Measurements from ENCODE around the gene MAP1S. TPM values are rescaled to one million over a fixed set of nuclear protein-coding genes. Genes with fewer than 3 reads are reported as not detected.
A peak's percentile ranks its signal among the peaks of the same experiment; 100 is the strongest.

Gene MAP1S
- total RNA-seq, 1 donor from 2014 or later = 111 TPM

DNA sequence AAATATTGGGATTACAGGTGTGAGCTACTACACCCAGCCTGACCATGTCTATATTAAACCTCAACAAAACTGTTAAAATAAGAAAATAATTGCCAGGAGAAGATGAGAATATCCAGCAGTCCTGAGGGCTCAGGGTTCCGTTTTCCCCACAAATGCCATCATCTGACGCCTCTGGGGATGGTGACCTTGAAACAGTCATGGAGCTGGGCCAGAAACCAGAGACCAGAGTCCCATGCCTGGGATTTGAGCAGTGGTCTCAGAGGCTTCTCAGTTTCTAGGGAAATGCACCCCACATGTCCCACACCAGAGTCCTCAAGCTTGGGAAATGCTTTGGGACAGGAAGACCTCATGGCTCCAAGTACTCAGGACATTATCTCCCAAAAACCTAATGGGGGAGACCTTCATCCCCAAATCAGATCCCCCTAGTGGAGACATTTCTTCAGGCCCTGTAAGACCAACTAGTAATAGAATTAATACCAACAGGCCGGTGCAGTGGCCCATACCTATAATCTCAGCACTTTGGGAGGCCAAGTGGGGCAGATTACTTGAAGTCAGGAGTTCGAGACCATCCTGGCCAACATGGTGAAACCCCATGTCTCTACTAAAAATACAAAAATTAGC, 2.9 kb upstream of the MAP1S start:
- no peak for DNase-seq
- Mint-ChIP-seq H3K9me3 (ENCODE audit: unreplicated experiment) (peaks cover 1% of the 10 kb centered on the region), H3K27me3 (ENCODE audit: unreplicated experiment) (peaks cover 13% of the 10 kb centered on the region), H3K4me1 (ENCODE audit: low read depth, unreplicated experiment) (peaks cover 14% of the 10 kb centered on the region), H3K36me3 (ENCODE audit: unreplicated experiment) (no peaks in the 10 kb centered on the region), H3K4me3 (ENCODE audit: unreplicated experiment) (no peak overlapping the region), H3K27ac (ENCODE audit: unreplicated experiment) (no peak overlapping the region)
- TF ChIP-seq CTCF (IDR thresholded peaks at IDR 0.05; ENCODE audit: partially characterized antibody, unreplicated experiment) = peak; percentile 24

GRCh38 chr19:17718550-17718946, 732 bp upstream of the MAP1S start:
- Mint-ChIP-seq H3K27me3 (ENCODE audit: unreplicated experiment) (peaks cover 15% of the 10 kb centered on the region), H3K9me3 (ENCODE audit: unreplicated experiment) (peaks cover 1% of the 10 kb centered on the region), H3K4me1 (ENCODE audit: low read depth, unreplicated experiment) (peaks cover 16% of the 10 kb centered on the region), H3K27ac (ENCODE audit: unreplicated experiment) (peak overlapping the region; percentile 84), H3K4me3 (ENCODE audit: unreplicated experiment) (peak overlapping the region; percentile 88), H3K36me3 (ENCODE audit: unreplicated experiment) (no peaks in the 10 kb centered on the region)
- no peak for DNase-seq
- no peak for TF ChIP-seq CTCF (IDR thresholded peaks at IDR 0.05; ENCODE audit: partially characterized antibody, unreplicated experiment)

DNA sequence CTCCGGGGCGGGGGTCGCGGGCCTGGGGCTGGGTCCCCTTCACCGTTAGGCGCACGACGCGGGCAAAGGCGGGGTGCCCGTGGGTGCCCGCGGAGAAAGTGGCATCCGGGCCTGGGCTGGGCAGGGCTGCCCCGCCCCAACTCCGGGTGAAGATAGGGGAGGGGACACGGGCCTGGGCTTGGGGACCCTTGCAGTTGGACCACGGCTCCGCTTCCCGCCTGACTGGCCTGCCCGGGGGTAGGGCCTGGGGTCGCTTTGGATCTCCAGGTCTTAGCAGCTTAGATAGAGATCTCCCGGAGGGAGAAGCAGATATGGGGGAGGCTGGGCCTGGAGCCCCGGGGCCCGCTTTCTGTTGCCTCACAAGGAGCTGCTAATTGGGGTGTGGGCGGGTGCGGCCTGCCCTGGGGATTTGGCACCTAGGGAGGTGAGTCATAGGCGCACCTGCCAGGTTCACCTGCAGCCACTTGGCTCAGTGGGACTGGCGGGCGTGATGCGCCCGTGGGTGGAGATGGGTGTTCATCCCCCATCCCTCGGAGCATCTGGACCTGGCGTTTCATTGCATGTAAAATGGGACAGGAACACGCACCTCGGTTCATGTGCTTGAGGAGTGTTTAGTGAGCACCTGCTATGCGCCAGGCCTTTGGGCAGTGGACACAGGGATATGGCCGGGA, 585 bp downstream of the MAP1S start:
- peaks cover 3% of the 10 kb centered on the region for H3K9me3 Mint-ChIP-seq (ENCODE audit: unreplicated experiment)
- H3K27ac Mint-ChIP-seq (ENCODE audit: unreplicated experiment) = peak overlapping the region; percentile 94
- peak overlapping the region; percentile 99 for H3K4me3 Mint-ChIP-seq (ENCODE audit: unreplicated experiment)
- no peak for TF ChIP-seq CTCF (IDR thresholded peaks at IDR 0.05; ENCODE audit: partially characterized antibody, unreplicated experiment)
- H3K27me3 Mint-ChIP-seq (ENCODE audit: unreplicated experiment) = peaks cover 15% of the 10 kb centered on the region
- peak; percentile 36 for DNase-seq
- peaks cover 18% of the 10 kb centered on the region for H3K4me1 Mint-ChIP-seq (ENCODE audit: low read depth, unreplicated experiment)
- H3K36me3 Mint-ChIP-seq (ENCODE audit: unreplicated experiment) = no peaks in the 10 kb centered on the region

GRCh38 chr19:17720440-17720839, 1.2 kb downstream of the MAP1S start:
- H3K4me3 Mint-ChIP-seq (ENCODE audit: unreplicated experiment) = peak overlapping the region; percentile 99
- H3K27ac Mint-ChIP-seq (ENCODE audit: unreplicated experiment) = peak overlapping the region; percentile 94
- DNase-seq = no peak
- H3K4me1 Mint-ChIP-seq (ENCODE audit: low read depth, unreplicated experiment) = peaks cover 18% of the 10 kb centered on the region
- peaks cover 5% of the 10 kb centered on the region for H3K9me3 Mint-ChIP-seq (ENCODE audit: unreplicated experiment)
- no peak for TF ChIP-seq CTCF (IDR thresholded peaks at IDR 0.05; ENCODE audit: partially characterized antibody, unreplicated experiment)
- H3K36me3 Mint-ChIP-seq (ENCODE audit: unreplicated experiment) = no peaks in the 10 kb centered on the region
- peaks cover 15% of the 10 kb centered on the region for H3K27me3 Mint-ChIP-seq (ENCODE audit: unreplicated experiment)

GRCh38 chr19:17721111-17721628, 1.9 kb downstream of the MAP1S start:
- no peak for TF ChIP-seq CTCF (IDR thresholded peaks at IDR 0.05; ENCODE audit: partially characterized antibody, unreplicated experiment)
- Mint-ChIP-seq H3K9me3 (ENCODE audit: unreplicated experiment) (peaks cover 3% of the 10 kb centered on the region), H3K27me3 (ENCODE audit: unreplicated experiment) (peaks cover 15% of the 10 kb centered on the region), H3K36me3 (ENCODE audit: unreplicated experiment) (no peaks in the 10 kb centered on the region), H3K27ac (ENCODE audit: unreplicated experiment) (peak overlapping the region; percentile 28), H3K4me3 (ENCODE audit: unreplicated experiment) (peak overlapping the region; percentile 99), H3K4me1 (ENCODE audit: low read depth, unreplicated experiment) (peaks cover 18% of the 10 kb centered on the region)
- no peak for DNase-seq

Measured in glutamatergic neuron (in vitro differentiated cells).